GM19025 (cell line): ENCODE data around the gene NBEA.
A peak's percentile ranks its signal among the peaks of the same experiment; 100 is the strongest.

Source experiments
- ATAC-seq: cut with Tn5 transposase; IDR thresholded peaks from one replicate; pipeline ENCODE4 v1.9.1; 2021; ENCODE audit warnings: mild to moderate bottlenecking, low read depth, moderate library complexity; ENCODE audit not compliant: unreplicated experiment

Gene NBEA

DNA sequence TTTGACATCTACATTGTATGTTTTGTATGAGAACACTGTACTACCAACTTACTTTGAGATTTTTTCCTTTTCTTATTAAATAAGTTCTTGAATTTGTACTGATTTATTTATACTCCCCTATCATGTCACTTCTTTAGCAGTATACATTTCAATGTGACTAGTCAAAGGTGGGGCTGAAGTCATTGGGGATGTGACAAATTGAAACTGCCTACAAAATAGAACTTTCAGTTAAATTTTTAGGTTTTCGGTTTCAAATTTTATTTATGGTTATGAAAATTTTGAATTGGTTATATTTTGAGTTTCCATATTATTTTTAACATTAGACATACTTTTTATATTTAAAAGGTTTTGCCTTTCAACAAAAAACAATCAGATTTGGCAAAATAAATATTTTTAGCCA lies 221.6 kb downstream of the NBEA start:
- peak; percentile 44 for ATAC-seq

DNA sequence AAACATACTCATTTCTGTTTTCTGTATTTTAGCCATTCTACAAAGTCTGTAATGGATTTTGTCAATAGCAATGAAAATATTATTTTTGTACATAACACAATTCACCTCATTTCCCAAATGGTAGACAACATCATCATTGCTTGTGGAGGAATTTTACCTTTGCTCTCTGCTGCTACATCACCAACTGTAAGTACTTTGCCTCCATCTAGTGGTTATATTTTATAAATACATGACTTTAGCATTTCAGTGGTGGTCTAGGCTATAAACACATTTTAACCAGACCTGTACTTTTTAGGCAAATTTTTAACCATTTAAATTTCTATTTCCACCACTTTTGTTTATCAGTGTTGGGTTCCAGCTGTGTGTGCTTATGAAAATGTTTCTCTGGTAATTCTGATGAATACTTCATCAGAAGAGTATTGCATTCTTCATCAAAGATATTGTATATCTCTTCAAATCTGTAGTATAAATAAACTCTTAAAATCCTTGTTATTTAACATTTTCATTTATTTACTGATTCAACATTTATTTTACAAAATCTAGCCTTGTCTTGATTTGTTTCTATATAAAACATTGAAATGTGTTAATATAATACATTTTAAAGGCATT lies 222.4 kb downstream of the NBEA start:
- peak; percentile 72 for ATAC-seq

DNA sequence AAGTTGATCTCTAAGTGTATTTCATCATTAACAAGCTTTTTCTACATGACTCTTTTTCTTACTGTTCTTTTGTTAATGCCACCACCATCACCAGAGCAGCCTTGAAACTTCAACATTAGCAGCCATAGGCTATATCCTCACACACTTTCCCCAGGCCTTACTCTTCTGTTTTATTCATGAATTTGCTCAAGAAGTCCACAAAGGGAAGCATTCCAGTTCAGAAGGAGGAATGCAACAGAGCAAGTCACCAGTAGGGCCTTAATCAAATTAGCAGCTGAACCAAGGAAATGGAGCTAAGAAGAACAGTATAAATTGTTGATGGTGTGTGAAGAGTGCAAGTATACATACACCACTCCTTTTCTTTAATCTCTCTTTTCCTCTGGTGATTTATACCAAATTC lies 223.1 kb downstream of the NBEA start:
- no peak for ATAC-seq

DNA sequence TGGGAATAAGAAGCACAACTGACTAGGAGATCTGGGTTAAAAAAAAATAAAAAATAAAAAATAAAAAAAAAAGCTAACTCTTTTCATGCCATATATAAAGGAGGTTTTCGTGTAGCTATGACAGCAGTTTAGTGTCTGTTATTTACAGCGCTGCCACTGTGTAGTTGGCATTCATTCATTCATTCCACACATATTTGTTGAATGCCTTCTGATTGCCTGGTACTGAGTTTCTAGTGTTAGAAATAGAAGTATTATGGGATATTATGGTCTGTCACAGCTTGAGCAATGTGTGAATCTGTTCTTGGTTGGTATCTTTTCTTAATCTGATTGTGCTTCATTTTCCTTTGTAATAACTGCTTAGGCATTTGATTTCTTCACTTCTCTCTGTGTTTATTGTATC lies 237.4 kb downstream of the NBEA start:
- ATAC-seq: no peak

DNA sequence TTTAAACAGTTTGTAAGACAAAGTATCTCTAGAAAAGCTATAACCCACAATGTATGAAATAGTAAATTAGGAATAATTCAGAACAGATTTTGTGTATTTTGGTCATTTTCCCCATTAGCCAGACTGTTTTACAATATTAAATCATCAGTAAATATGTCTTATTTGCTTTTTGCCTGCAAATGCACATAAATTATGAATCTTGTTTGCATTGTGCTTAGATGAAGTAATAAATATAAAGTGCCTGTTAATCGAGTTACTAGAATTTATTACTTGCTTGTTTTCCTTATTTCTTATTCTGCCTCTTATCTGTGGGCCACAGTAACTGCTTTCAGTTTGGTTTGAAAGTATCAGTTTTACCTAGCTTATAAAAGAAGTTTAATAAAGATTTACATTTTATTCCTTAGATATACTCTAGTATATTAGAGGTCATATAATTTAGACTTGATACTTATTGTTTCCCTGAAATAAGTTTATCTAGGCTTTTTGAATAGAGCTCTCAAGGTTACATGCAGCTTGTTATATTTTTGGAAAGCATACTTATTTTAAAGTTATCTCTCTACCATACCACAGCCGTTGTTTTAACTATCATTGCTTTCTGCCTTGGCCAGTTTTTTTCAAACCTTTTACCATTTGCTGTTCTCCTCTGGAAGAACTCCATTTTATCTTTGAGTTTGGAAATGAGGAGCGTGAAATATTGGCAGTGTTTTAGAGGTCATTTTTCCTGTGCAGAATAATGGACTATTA lies 238.0 kb downstream of the NBEA start:
- ATAC-seq: no peak

DNA sequence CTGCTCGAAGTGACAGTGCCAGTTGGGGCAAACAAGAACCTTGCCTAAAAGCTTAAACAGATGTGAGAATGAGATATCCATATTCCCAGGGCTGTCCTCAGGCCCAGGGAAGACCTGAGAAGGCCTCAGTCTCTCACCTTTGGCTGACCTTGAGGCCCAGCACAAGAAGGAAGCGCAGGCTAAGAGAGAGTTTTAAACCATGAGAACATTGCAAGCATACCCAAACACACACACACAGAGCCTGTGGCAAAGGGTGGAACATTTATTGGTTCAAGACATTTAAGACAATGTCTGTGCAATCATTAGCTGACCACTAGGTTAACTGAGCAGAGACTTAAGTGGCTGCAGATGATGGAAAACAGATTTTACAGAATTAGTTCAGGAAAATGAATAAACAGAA lies 248.2 kb downstream of the NBEA start:
- ATAC-seq: no peak

DNA sequence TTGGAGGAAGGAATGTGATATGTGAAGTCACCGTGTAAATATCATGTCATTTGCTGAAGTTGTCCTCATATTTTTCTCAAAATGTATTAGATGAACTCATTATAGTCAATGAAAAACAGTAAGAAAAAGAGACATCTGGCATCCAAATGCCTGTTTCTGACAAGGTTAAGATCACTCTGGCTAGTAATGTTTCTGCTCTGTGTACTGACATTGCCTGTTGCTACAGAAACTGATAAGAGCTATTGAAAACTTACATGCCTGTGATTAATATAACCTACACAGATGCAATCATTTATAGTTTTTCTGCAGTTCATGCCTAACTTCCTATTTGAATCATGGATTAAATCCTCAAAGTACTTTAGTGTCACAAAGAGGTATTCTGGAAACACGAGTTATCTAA lies 249.8 kb downstream of the NBEA start:
- ATAC-seq: no peak

DNA sequence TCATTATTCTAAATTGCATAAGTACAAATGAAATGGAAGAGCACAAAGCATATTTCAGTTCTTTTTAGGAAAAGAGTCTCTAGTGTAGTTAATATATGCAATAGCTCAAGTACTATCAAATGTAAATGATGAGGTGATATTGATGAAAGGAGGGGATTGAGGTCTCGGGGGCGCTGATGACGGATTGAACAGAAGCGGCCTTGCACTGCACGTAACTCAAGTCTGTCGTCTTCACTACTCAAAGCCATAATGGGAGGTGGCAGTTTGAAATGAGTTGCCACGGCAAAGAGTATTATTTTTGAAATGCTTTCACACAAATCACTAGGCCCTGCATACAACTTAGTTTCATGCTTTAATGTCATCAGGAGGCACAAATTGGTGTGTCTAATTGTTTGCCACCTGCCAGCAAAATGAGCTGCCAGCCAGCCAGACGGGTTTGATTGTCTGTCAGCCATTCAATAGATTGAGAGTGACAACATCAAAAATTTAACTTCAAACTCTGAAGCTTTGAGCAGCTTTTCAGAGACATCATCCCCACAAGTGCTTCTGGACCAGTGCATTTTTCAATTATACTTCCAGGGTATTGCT lies 256.6 kb downstream of the NBEA start:
- no peak for ATAC-seq

DNA sequence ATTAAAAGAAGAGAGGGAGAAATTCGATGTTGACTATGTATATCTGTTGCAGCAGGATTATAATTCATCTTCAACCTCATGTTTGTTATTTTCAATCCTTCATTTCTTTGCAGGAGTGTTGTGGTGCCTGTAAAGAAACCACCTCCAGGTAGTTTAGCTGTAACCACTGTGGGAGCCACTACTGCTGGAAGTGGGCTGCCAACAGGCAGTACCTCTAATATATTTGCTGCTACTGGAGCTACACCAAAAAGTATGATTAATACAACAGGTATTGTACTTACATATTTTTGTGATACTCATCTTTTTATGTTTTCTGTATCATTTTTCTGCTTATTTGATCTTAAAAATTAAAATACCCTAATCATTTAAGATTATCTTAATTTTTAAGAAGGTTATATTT lies 266.5 kb downstream of the NBEA start:
- ATAC-seq: no peak

DNA sequence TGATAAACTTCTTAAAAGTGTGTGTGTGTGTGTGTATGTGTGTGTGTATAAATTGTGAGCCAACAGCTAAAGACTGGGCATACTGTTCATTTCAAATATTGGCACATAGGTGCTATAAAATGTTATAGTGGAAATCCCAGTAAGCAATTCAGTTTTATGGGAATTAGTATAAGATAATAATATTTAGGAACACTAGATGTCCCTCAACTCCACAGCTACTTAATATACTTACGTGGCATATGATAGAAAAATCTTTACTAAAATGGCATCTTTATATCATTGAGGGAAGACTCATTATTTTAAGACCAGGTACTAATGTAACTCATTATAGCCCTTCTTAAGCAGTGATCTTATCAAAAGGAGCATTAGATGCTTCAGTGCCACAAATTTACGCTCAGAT lies 268.2 kb downstream of the NBEA start:
- ATAC-seq: no peak

DNA sequence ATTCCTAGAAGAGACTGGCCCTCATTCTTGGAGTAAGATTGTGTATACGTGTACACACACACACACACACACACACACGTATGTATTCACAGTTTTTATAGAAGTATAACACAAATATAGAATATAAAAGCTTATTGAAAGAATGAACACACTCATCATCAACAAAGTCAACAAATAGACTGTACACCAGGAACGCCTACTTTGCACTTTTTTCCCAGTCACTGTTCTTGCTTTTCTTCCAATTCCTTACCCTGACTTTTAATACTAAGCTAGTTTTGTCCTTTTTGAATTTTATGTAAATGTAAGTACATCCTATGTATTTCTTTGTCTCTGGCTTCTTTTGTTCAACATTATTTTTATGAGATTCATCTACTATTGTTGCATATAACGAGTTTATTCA lies 269.9 kb downstream of the NBEA start:
- ATAC-seq: no peak

DNA sequence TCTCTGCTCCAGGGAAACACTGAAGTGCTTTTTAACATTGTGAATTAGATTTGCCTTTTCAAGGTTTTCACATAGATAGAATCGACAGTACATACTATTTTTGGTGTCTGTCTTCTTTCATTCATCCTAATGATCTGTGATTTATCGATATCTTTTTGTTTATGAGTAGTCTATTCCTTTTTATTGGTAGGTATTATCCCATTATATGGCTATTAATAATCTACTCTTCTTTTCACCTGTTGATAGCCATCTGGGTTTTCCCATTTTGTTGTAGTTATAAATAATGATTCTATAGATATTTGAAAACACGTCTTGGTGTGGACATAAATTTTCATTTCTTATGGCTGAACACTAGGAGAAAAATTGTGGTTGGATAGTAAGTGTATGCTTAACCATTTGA lies 271.8 kb downstream of the NBEA start:
- ATAC-seq: no peak

DNA sequence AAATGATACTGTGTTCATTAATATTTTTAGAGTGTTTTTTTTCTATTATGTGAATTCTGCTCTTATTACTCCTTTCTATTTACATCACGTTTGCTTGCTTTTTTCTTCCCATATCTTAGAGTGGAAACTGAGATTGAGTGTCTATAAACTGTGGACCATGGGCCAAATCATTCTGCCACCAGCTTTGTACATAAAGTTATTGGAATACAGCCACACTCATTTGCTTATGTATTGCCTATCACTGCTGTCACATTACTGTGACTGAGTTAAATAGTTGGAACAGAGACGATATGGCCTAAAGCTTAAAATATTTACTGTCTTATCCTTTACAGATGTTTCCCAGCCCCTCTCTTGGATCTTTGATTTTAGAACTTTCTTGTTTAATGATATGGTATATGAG lies 274.1 kb downstream of the NBEA start:
- no peak for ATAC-seq

DNA sequence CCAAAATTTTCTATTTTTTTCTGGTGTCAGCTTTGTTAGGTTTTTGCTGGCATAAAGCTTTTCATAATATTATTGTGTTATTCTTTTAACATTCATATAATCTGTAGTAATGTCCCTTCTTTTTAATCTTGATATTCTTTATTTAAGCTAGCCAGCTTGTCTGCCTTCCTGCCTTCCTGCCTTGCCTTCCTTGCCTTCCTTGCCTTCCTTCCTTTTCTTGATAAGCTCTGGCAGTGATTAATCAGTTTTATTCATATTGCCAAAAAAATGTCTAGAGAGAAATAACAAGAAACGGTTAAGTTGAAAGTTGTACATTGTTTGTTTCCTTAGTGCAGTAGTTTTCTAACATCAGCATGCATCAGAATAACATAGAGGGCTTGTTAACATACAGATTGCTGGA lies 277.0 kb downstream of the NBEA start:
- no peak for ATAC-seq

DNA sequence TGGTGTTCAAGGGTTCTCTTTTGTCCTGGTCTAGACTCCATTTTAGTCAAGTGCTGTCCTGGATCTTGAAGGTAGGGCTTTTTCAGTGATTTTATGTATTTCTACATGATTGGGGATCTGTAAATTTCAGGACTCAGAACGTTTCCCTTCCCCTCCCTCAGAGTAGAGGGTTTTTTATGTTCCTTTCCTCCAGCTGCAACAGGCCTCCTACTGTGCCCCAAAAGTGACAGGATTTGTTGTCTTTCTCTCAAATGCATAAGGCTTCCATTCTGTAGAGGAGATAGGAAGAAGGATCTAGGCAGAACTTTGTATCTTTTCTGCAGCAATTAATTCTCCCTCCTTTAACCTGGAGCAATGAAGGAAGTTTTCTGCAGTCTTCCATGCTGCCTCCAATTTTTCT lies 283.1 kb downstream of the NBEA start:
- ATAC-seq: no peak

DNA sequence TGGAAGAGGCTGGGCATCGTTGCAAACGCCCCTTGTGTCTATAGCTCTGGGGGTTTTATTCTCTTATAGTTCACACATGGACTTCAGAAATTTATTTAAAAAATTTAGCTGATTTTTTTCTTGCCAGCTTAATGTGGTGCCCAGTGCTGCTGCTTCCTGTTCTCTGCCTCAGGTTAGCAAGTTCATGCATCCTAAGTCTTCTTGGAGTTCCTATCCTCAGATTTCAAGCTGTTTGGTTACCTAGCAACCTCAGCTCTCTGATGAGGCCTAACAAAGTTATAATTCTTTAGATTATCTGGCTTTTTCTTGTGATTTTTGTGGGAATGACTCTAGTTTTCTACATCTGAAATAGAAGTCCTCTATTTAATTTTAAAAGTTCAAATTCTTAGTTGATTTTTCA lies 283.5 kb downstream of the NBEA start:
- ATAC-seq: no peak

DNA sequence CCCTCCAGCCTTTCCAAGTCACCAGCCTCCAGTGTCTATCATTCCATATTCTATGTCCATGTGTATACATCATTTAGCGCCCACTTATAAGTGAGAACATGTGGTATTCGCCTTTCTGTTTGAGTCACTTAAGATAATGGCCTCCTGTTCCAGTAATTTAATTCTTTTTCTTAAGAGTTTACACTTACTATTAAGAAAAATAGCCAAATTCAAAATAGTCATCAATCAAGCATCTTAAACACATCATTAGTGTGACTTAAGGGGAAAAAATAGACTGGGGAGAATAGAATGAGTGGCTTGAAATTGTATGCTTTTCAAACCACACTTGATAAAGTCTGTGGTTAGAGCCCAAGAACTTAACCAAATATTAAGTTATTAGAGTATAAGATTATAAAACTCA lies 286.5 kb downstream of the NBEA start:
- ATAC-seq: no peak

DNA sequence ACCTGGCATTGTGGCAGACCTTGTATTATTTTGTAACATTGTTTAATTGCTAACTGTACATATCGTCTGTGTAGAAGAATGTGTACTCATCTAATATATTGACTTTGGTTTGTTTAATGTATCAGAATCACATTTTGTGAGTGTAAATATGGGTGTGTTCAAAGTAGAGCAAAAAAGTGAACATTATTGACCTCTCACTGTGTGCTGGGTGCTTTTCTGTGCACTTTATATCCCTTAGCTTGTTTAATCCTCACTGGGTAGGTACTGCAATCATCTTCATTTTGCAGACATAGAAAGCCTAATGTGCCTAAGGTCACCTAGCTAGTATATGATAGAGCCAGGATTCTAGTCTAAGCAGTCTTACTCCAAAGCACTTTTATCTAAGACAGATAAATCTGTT lies 289.4 kb downstream of the NBEA start:
- ATAC-seq: no peak

DNA sequence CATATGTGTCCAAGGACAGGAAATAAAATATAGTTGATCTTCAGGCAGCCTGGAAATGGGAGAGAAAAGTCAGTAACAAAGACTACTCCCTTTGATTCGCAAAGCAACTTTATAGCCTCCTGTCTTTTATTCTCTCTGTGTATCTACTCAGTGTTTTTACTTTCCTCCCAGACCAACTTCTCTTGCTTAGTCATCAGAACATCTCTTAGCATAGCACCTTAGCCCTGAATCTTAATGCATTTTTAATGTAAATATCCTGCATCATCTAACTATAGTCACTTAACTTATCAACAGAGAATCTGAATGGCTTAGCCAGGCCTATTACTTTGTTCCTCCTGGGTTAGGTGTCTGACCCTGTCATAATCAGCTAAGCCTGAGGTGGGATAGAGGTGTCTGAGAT lies 296.2 kb downstream of the NBEA start:
- no peak for ATAC-seq

DNA sequence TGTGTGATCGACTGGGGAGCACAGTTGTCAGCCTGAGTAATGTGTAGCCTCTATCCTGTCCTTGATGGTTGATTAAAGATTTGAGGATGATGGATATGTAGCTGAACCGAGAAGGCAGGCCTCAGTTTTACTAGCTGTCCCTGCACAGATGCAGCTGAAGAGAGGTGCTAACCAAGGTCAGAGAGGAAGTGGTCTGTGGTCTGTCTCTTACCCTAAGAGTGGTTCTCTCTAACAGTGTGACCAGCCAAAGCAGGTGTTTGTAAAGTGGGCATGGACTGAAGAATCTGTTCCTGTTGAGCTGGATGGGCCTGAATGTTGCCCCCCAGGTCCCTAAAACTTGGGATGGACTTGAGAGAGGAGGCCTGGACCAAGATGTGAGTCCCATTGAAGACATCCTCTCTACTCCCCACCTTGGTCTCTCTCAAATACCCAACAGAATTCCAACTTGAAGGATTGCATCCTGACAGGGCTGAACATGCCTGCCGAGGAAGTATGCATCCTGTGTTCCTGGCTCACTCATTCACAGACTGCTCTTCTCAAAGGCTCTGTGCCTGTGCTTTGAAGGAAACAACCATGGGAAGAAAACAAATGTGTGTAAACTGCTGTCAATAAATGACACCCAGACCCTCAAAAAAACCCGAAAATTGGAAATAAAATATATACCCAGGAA lies 310.6 kb downstream of the NBEA start:
- peak; percentile 92 for ATAC-seq

DNA sequence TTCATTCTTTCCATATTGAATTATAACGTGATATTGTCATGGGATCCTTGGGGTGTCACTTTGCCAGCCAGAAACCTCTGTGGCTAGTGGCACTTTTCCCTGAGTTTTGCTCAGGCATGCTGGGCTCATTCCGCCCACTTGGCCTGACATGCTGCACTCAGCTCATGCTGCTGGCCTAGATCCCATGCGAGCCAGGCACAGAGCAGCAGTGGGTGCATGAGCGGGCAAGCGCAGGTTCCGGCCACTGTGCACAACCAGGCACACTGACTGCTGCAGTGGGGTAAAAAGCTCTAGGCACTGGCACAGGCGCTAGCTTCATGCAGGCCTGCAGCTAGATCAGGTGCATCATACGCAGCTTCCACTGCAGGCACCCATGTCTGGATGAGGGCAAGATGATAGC lies 313.2 kb downstream of the NBEA start:
- ATAC-seq: no peak
